NB4 (cell line): Measurements from ENCODE around the gene MBD5.

ENCODE experiments used
- CTCF ChIP-seq: IDR thresholded peaks from one replicate; pipeline ENCODE4 v1.5.1; 2012; ENCODE audit warnings: low read depth, low read length
- MYC ChIP-seq: IDR thresholded peaks from 2 replicates; pipeline ENCODE4 v1.6.1; 2011; ENCODE audit warnings: low read depth, low read length
- POLR2A ChIP-seq: IDR thresholded peaks from 2 replicates; pipeline ENCODE4 v1.6.1; 2011; ENCODE audit warnings: mild to moderate bottlenecking; ENCODE audit not compliant: insufficient read length; ENCODE audit errors: extremely low read depth

- TF ChIP-seq CTCF (peak; percentile 44), POLR2A (no peak), MYC (no peak)
Observed at GRCh38 chr2:147989809-147990403, 31.0 kb upstream of the MBD5 start.
